Neural cell (in vitro differentiated cells): Measurements from ENCODE around the gene PRIMA1.
A peak's percentile ranks its signal among the peaks of the same experiment; 100 is the strongest.

Experiments
- EP300 ChIP-seq: fragments of 450-650 bp; conservative IDR thresholded peaks from 2 replicates; pipeline ENCODE4 v1.6.1; 2014; ENCODE audit warnings: antibody characterized with exemption, mild to moderate bottlenecking, moderate library complexity; ENCODE audit not compliant: poor library complexity, severe bottlenecking
- EZH2 ChIP-seq: fragments of 200-600, 300-800 bp; shearing (Covaris generic), sonication (generic); IDR thresholded peaks from 2 replicates; pipeline ENCODE4 v1.6.1; 2014; ENCODE audit warnings: antibody characterized with exemption, low read length, borderline replicate concordance, mild to moderate bottlenecking; ENCODE audit not compliant: insufficient read depth, poor library complexity, severe bottlenecking
- POLR2AphosphoS5 ChIP-seq: IDR thresholded peaks from 2 replicates; pipeline ENCODE4 v1.6.1; 2012
- RAD21 ChIP-seq: fragments of 450-650 bp; conservative IDR thresholded peaks from 2 replicates; pipeline ENCODE4 v1.6.1; 2014; ENCODE audit warnings: antibody characterized with exemption, mild to moderate bottlenecking, moderate library complexity
- SMC3 ChIP-seq: fragments of 450-650 bp; conservative IDR thresholded peaks from 2 replicates; pipeline ENCODE4 v1.6.1; 2014; ENCODE audit warnings: antibody characterized with exemption, mild to moderate bottlenecking, moderate library complexity; ENCODE audit not compliant: poor library complexity
- TAF1 ChIP-seq: IDR thresholded peaks from 2 replicates; pipeline ENCODE4 v1.6.1; 2012; ENCODE audit warnings: low read depth
- TF ChIP-seq, protein P1 (sequence below): fragments of 450-650 bp; IDR thresholded peaks from 2 replicates; pipeline ENCODE4 v1.5.1; 2014; ENCODE audit warnings: antibody characterized with exemption, mild to moderate bottlenecking, moderate library complexity; ENCODE audit not compliant: poor library complexity, severe bottlenecking
- TF ChIP-seq, protein P2 (sequence below): IDR thresholded peaks from 2 replicates; pipeline ENCODE4 v1.6.1; 2012; ENCODE audit warnings: borderline replicate concordance

DNA sequence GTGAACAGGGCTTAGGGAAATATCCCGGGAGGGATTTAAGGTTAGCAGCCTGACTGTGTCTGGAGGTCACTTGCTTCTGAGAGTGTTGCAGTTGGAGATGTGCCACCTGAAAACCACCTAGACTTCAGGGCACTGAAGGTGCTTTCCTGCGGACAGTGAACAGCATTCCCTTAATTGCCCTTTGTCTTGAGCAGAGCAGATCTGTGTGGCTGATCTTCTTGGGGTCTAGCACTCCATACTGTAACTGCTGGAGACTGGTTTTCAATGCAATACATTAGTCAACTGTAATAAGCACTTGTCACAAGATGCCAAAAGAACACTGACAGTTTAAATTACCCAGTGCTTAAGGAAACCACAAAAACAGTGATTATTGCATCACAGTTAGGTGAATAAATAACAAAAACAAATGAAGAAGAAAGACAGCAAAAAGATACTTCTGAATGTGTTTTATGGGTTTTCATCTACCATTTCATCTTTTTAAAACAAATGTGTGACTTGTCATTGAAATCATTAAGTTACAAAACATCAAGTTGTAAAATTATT is 111.8 kb downstream of the PRIMA1 start:
- TF ChIP-seq, protein P1, sequence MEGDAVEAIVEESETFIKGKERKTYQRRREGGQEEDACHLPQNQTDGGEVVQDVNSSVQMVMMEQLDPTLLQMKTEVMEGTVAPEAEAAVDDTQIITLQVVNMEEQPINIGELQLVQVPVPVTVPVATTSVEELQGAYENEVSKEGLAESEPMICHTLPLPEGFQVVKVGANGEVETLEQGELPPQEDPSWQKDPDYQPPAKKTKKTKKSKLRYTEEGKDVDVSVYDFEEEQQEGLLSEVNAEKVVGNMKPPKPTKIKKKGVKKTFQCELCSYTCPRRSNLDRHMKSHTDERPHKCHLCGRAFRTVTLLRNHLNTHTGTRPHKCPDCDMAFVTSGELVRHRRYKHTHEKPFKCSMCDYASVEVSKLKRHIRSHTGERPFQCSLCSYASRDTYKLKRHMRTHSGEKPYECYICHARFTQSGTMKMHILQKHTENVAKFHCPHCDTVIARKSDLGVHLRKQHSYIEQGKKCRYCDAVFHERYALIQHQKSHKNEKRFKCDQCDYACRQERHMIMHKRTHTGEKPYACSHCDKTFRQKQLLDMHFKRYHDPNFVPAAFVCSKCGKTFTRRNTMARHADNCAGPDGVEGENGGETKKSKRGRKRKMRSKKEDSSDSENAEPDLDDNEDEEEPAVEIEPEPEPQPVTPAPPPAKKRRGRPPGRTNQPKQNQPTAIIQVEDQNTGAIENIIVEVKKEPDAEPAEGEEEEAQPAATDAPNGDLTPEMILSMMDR: no peak
- no peak for TF ChIP-seq RAD21
- peak; percentile 82 for TF ChIP-seq EP300
- TF ChIP-seq TAF1: no peak
- no peak for TF ChIP-seq SMC3
- TF ChIP-seq POLR2AphosphoS5: peak; percentile 95
- TF ChIP-seq EZH2: no peak
- TF ChIP-seq, protein P2, sequence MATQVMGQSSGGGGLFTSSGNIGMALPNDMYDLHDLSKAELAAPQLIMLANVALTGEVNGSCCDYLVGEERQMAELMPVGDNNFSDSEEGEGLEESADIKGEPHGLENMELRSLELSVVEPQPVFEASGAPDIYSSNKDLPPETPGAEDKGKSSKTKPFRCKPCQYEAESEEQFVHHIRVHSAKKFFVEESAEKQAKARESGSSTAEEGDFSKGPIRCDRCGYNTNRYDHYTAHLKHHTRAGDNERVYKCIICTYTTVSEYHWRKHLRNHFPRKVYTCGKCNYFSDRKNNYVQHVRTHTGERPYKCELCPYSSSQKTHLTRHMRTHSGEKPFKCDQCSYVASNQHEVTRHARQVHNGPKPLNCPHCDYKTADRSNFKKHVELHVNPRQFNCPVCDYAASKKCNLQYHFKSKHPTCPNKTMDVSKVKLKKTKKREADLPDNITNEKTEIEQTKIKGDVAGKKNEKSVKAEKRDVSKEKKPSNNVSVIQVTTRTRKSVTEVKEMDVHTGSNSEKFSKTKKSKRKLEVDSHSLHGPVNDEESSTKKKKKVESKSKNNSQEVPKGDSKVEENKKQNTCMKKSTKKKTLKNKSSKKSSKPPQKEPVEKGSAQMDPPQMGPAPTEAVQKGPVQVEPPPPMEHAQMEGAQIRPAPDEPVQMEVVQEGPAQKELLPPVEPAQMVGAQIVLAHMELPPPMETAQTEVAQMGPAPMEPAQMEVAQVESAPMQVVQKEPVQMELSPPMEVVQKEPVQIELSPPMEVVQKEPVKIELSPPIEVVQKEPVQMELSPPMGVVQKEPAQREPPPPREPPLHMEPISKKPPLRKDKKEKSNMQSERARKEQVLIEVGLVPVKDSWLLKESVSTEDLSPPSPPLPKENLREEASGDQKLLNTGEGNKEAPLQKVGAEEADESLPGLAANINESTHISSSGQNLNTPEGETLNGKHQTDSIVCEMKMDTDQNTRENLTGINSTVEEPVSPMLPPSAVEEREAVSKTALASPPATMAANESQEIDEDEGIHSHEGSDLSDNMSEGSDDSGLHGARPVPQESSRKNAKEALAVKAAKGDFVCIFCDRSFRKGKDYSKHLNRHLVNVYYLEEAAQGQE: no peak
